GM19099 (cell line): ENCODE measurements around the gene CEP72.

Source experiments
- POLR2A ChIP-seq: IDR thresholded peaks from 3 replicates; pipeline ENCODE4 v1.6.1; 2011; ENCODE audit warnings: low read depth; ENCODE audit not compliant: insufficient read length; ENCODE audit errors: extremely low read depth

Gene CEP72

GRCh38 chr5:646396-647201, 34.5 kb downstream of the CEP72 start:
- TF ChIP-seq POLR2A = no peak

GRCh38 chr5:647311-647710, 35.2 kb downstream of the CEP72 start:
- no peak for TF ChIP-seq POLR2A

DNA sequence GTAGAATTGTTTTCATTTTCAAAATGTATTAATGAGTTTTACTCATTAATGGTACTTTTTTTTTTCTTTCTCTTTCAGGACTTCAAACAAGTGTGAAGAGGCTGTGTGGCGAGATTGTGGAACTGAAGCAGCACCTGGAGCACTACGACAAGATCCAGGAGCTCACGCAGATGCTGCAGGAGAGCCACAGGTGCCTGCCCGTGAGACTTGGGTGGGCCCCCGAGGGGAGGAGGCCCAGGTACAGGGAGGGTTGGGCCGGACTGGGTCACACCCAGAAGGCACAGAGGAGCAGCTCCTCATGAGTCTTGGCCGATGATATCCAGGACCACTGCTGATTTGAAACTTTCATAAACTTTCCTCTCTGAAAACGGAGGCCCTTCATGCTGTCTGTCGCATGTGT, 35.6 kb downstream of the CEP72 start:
- TF ChIP-seq POLR2A = no peak

- no peak for TF ChIP-seq POLR2A
Measured at GRCh38 chr5:651296-652022, 39.3 kb downstream of the CEP72 start.

- no peak for TF ChIP-seq POLR2A
Measured at GRCh38 chr5:652023-652515, 39.9 kb downstream of the CEP72 start.

- no peak for TF ChIP-seq POLR2A
Measured at GRCh38 chr5:652773-653350, 40.7 kb downstream of the CEP72 start.

DNA sequence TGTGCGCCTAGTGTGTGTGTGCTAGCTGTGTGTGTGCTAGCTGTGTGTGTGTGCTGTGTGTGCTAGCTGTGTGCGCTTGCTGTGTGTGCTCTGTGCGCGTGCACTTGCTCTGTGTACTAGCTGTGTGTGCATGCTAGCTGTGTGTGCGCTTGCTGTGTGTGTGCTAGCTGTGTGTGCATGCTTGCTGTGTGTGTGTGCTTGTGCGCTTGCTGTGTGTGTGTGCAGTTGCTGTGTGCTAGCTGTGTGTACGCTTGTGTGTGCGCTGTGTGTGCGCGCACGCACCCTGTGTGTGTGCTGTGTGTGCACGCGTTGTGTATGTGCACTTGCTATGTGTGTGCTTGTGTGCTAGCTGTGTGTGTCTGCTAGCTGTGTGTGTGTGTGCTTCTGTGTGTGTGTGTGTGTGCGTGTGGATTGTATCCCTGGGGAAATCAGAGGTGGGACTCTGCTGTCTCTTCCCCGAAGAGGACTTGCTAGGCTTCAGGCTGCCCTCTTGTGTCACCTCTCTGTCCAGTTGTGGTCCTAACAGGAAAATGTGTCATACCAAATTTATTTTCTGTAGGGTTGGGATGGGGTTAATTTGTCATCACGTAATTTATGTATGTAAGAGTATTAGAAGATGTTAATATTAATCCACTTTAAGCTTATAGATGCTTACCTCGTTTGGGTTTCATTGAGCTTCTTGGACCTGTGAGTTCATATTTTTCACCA, 42.1 kb downstream of the CEP72 start:
- TF ChIP-seq POLR2A = no peak

DNA sequence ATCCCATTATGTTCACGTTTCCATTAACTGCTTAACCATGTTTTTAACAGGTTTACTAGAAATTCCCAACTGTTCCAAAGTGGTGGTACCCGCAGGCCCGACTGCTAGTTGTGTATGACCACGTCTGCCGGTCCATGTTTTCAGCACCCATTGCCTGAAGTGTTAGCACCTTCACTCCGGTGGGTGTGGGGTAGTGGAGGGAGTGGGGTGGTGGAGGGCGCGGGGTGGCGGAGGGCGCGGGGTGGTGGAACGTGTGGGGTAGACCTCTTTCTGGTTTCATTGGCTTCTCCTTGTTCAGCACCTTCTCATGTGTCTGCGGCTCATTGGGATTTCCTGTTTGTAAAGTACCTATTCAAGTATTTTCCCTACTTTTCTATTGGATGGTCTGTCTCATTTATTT, 43.3 kb downstream of the CEP72 start:
- TF ChIP-seq POLR2A = no peak

DNA sequence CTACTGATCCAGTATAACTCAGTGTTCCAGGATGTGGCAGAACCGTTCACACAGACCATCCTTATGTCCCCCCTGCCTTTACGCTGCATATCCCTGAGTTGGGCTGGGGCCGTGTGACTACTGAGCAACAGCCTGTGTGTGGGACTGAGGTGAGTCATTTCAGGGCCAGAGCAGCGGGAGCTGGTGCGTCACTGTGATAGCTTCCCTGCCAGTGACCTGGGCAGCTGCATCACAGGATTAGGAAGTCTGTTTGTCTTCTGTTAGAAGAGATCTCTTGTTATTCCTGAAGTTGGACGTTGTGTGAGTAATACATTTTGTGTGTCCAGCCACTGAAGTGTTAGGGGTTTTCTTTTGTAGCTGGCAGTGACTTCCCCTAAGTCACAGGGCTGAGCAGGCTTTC, 45.4 kb downstream of the CEP72 start:
- TF ChIP-seq POLR2A = no peak

DNA sequence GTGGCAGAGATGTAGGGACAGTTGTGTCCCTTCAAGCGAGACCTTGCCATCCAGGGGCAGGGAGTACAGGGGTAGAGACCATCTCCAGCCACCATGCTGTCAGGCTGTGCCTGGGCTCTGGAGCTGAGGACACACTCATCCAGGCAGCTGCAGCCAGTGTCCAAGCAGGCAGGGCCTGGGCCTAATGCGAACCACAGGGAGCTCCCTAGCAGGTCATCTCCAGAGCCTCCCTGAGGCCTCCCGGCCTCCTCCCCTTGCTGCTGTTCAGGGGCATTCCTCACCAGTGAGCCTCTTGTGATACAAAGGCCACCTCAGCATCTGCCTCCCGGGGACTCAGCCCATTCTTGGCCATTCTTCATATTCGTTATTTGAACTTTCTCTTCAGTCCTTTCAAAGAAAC, 46.0 kb downstream of the CEP72 start:
- no peak for TF ChIP-seq POLR2A

DNA sequence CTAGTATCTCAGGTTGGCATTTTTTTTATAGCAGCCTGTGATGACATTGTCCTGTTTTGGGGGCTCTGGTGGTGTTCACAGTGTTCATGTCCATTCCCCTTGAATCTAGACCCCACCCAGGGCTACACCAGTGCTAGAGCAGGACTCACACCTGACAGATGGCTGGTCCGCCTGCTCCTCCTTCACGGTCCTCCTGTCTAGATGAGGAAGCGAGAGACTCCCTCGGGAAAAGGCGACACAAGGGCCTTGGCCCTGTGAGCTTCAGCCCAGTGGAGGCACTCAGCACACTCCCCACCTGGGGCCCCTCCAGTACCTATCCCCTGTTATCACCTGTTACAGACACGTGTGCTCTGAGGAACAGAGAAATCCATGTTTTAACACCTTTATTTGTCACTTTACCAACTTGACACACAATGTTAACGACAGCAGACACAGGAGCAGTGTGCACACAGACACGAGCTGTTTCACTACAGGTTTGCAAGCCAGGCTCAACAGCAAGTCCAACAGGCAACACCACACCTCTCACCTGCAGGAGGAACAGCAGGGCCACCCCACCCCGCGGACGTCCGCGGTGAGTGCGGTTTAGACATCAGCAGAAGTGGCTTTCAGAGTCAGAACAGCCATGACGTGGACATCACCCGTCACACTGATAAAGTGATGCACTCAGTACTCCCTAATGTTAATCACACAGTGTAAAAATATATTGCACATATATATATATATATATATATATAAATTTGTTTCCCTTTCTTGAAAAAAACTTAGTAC, 47.5 kb downstream of the CEP72 start:
- TF ChIP-seq POLR2A = no peak

- no peak for TF ChIP-seq POLR2A
Measured at GRCh38 chr5:660491-661030, 48.4 kb downstream of the CEP72 start.

GRCh38 chr5:661891-662750, 50.0 kb downstream of the CEP72 start:
- no peak for TF ChIP-seq POLR2A
